Loucy (cell line): Measurements from ENCODE around the gene RUNX2.

Source experiments
- CTCF ChIP-seq: fragments of 200-600 bp; sonication (generic); conservative IDR thresholded peaks from 2 replicates; pipeline ENCODE4 v1.5.1; 2014; ENCODE audit warnings: mild to moderate bottlenecking, antibody characterized with exemption, low read length
- EZH2phosphoT487 ChIP-seq: fragments of 200-600 bp; IDR thresholded peaks from 2 replicates; pipeline ENCODE4 v1.6.1; 2018; ENCODE audit warnings: antibody characterized with exemption, mild to moderate bottlenecking, moderate library complexity, borderline replicate concordance

DNA sequence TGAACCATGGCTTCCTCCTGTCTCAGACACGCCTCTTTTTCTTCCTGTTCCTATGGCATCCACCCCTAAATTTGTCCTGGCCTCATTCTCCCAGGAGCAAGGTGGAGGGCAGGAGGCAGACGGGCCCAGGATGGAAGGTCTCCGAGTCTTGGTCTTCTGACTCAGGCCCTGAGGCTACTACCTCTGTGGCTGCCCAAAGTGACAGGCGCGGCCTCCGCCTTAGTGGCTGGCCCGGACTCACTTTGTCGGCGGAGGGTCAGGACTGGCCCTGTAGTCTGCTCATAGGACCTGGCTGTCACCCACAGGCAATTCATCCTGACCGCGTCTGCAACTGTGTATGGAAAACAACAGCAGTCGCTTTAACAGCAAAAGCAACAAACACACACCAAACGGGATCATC is 312.7 kb downstream of the RUNX2 start:
- no peak for TF ChIP-seq EZH2phosphoT487
- TF ChIP-seq CTCF, result no peak
